Loucy (cell line): Measurements from ENCODE around the gene ADAT3.

Experiments used
- CTCF ChIP-seq: fragments of 200-600 bp; sonication (generic); conservative IDR thresholded peaks from 2 replicates; pipeline ENCODE4 v1.5.1; 2014; ENCODE audit warnings: mild to moderate bottlenecking, antibody characterized with exemption, low read length
- EZH2phosphoT487 ChIP-seq: fragments of 200-600 bp; IDR thresholded peaks from 2 replicates; pipeline ENCODE4 v1.6.1; 2018; ENCODE audit warnings: antibody characterized with exemption, mild to moderate bottlenecking, moderate library complexity, borderline replicate concordance

GRCh38 chr19:1962674-1963073 lies 57.5 kb downstream of the ADAT3 start:
- no peak for TF ChIP-seq CTCF
- TF ChIP-seq EZH2phosphoT487, result no peak
